ENCODE results near the gene CLCA2.

CLCA2 gene, protein sequence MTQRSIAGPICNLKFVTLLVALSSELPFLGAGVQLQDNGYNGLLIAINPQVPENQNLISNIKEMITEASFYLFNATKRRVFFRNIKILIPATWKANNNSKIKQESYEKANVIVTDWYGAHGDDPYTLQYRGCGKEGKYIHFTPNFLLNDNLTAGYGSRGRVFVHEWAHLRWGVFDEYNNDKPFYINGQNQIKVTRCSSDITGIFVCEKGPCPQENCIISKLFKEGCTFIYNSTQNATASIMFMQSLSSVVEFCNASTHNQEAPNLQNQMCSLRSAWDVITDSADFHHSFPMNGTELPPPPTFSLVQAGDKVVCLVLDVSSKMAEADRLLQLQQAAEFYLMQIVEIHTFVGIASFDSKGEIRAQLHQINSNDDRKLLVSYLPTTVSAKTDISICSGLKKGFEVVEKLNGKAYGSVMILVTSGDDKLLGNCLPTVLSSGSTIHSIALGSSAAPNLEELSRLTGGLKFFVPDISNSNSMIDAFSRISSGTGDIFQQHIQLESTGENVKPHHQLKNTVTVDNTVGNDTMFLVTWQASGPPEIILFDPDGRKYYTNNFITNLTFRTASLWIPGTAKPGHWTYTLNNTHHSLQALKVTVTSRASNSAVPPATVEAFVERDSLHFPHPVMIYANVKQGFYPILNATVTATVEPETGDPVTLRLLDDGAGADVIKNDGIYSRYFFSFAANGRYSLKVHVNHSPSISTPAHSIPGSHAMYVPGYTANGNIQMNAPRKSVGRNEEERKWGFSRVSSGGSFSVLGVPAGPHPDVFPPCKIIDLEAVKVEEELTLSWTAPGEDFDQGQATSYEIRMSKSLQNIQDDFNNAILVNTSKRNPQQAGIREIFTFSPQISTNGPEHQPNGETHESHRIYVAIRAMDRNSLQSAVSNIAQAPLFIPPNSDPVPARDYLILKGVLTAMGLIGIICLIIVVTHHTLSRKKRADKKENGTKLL

DNA sequence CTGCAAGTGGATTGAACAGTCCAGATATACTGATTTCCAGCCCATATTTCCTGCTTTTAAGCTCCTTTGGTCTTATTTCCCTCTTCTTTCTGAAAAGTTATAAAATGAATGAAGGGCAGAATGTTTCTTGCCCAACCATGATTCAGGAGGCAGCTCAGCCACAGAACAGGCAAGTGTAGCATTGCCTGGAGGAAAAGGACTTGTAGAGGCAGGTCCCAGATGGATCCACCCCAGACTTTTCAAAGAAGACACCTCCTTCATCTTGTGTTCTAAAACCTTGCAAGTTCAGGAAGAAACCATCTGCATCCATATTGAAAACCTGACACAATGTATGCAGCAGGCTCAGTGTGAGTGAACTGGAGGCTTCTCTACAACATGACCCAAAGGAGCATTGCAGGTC is at the start of gene CLCA2:
CLCA2 (plus strand) TSS at position 299 of the 400 bp plus-strand sequence; CDS start at position 376, 77 bp downstream.
- DNase-seq, result no peak

DNA sequence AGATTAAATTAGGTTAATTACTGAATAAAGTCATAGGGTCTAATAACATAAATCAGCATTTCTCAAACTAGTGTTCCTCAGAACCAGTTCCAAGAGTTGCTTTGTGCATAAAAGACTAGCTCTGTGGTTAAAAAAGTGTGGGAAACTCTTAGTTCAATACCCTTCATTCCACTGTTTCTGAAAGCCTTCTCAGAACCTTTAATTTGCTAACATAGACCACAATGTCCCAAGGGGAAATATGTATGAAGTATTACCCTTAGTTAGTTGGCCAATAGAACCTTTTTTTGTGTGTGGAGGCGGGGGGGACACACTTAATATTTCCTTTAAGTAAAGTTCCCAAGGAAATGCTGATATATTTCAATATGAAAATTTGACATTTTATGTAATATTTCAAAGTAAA is 48.3 kb upstream of the CLCA2 start:
- DNase-seq, result no peak

DNA sequence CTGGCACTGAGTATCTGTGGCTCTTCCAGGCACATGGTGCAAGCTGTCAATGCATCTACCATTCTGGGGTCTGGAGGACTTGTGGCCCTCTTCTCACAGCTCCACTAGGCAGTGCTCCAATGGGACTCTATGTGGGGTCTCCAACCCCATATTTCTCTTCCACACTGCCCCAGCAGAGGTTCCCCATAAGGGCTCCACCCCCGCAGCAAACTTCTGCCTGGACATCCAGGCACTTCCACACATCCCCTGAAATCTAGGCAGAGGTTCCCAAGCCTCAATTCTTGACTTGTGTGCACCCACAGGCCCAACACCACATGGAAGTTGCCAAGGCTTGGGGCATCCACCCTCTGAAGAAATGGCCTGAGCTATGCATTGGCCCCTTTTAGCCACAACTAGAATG is 46.6 kb upstream of the CLCA2 start:
- no peak for DNase-seq

DNA sequence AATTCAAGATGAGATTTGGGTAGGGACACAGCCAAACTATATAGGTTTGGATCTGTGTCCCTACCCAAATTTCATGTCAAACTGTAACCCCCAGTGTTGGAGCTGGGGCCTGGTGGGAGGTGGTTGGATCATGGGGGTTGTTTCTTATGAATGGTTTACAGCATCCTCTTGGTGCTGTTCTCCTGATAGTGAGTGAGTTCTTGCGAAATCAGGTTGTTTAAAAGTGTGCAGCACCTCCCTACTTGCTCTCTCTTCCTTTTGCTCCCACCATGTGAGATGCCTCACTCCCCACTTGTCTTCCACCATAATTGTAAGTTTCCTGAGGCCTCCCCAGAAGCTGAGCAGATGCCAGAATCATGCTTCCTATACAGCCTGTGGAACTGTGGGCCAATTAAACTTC is 45.2 kb upstream of the CLCA2 start:
- no peak for DNase-seq

DNA sequence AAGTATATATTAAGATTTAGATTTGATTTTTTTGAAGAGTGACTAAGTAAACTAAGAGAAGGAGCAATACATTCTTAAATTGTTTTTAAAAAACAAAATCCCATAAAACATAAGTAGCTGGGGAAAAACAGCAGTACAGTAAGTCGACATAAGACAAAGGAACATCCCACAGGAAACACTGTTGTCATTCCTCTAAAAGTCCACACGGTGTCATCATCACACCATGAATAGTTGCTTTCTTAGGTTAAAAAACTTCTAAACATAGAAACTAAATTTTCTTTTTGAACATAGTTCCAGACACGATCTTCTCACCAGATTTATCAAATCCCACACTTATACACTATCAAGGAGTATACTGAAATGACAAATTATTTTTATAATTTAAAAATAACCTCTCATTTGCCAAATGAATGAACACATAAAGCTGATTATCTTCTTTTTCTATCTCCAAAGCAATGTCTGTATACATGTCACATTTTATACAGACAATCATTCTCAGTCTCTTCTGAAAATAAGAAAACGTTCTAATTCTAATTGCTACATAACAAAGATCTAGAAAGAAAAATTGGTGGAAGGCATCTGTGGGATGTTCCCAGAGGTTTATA is 43.6 kb upstream of the CLCA2 start:
- peak; percentile 8 to 58 for DNase-seq

GRCh38 chr1:86381223-86381622 is 42.7 kb upstream of the CLCA2 start:
- no peak for DNase-seq

GRCh38 chr1:86382878-86383277 is 41.1 kb upstream of the CLCA2 start:
- no peak for DNase-seq

- no peak for DNase-seq
These were observed 35.9 kb upstream of the CLCA2 start for GRCh38 chr1:86387916-86388627.

GRCh38 chr1:86388777-86389176 is 35.2 kb upstream of the CLCA2 start:
- DNase-seq, result no peak

DNA sequence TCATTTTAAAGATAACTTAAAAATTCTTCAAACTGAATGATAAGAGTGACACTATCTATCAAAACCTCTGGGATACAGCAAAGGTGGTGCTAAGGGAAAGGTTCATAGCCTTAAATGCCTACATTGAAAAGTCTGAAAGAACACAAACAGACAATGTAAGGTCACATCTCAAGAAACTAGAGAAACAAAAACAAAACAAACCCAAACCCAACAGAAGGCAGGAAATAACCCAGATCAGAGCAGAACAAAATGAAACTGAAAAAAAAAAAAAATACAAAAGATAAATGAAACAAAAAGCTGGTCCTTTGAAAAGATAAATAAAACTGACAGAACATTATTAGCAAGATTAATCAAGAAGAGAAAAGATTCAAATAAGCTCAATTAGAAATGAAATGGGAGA is 34.7 kb upstream of the CLCA2 start:
- DNase-seq, result no peak

- no peak for DNase-seq
These were observed 29.6 kb upstream of the CLCA2 start for GRCh38 chr1:86394416-86394815.

DNA sequence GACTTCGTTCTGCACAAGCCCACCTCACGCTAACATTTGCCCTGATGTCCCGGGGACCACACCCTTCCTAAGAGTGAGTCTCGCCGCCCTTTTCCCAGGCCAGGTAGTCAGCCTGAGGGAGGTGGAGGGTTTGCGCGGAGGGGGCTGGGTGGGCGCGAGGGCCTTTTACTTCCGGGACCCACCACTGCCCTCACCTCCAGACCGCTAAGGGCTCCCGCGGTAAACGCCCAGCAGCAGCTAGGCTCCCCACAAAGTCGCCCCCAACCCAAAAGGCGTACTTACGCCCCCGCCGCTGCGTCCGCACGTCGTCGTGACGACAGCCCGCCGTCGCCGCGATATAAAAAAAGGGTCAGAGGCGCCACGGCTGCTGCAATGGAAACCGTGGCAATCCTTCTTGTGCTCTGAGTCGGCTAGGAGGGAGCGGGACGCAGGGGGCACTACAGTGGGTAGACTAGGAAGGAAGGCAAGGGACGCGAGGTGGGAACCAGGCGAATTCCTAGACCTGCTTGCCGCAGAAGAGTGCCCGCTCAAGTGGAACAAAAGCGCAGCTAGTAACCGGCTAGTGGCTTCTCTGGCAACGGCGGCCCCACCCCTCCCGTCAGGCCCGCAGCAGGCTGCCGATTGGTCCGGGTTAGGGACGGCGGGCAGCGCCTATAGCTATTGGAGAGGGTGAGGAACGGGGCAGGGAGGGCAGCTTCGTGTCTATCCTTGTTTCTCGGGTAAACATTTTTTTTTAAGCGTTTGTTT is 28.0 kb upstream of the CLCA2 start, which contains the start of gene ODF2L:
ODF2L (minus strand) TSS at position 573 of the 747 bp plus-strand sequence. CDS start 9,296 bp downstream, outside the sequence.
- DNase-seq, result peak; percentile 76 to 84

DNA sequence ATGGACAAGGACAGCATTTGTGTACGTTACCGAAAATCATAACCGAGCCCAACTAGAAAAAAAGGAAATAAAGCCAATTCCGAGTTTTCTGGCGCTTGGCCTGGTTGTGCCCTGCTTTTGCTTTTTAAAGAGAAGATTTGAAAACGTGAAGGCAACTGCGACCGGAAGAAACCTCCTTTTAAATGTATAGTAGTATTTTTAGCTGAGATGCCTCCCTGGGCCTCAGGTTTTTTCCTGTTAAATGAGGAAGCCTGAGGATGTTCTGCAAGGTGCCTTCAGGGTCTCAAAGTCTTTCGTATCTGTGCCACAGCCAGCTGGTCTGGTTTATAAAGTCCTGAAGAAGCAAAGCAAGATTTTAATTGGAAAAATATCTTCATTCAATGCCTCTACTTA is 27.5 kb upstream of the CLCA2 start:
- DNase-seq, result no peak

DNA sequence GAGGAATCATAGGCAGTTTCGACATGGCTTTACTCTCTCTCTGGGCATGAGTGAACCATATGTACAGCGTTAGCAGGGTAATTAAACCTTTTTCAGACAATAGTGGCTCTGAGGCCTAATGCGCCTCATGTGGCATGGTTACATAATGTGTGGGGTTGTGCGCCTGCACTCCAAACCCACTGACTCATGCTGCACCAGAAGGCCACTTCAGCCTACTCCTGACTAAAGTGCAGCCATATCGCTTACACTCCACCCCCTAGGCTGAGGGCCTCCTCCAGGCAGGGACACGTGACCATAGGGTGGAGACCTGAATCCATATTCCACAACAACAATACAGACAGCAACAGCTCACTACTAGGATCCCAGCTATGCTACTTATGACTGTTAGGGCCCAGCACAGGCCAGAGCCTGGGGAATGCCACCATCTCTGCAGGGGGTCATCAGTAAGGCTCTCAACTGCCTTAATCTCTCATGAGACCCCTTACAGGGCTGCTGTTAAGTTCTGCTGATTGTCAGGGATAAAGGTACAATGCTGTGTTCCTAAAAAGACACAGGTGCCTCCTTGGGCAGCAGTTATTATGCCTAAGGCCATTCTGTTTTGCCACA is 14.5 kb upstream of the CLCA2 start:
- DNase-seq, result no peak

DNA sequence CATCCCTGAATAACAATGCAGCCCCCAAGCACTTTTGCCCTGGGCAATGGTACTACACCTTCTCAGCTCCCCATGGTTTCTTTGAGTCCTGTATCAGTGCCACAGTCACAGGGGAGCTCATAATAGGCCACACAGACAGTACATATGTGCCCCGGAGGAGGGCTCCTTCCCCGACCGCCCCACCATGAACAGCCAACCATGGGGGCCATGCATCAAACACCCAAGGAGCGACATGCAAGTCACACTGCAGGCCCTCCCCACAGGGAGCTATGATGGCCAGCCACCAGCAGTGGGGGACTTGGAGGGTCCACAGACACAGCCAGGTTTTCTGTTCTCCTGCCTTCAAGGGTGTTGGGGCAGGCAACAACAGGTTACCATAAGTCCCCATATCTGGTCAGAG is 13.1 kb upstream of the CLCA2 start:
- DNase-seq, result no peak

GRCh38 chr1:86416343-86416742 is 7.6 kb upstream of the CLCA2 start:
- peak; percentile 72 to 85 for DNase-seq

- DNase-seq, result peak; percentile 2 to 44
These were observed 4.6 kb upstream of the CLCA2 start for GRCh38 chr1:86419277-86419903.

DNA sequence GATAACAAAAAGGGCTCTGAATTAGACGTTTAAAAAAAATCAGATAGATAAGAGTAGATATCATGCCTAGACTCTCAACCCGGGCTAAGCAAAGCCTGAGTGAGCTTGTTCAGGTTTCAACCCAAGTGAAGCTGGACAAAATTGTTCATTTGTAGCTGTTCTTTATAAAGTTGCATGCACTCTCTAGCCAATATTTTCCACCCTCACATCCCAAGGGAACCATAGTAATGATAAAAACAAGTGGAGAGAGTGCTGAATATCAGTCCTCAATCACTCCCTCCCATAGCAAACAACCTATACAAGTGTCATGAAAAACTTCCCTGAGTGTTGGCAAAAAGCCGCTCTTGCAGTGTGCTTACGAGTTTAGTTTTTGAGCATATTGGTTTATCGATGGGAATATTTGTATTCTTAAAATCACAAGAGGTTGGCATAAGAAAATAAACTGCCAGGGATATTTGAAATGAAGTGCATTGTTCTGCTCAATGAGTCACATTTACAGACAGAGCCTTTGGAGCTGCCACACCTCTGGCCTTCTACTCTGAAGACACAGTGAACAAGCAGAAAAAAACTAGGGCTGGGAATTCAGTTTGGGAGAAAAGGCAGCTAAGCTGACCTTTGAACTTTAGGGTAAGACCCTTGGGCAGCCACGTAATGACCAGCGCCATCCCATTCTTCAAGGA is 2.2 kb upstream of the CLCA2 start:
- no peak for DNase-seq

DNA sequence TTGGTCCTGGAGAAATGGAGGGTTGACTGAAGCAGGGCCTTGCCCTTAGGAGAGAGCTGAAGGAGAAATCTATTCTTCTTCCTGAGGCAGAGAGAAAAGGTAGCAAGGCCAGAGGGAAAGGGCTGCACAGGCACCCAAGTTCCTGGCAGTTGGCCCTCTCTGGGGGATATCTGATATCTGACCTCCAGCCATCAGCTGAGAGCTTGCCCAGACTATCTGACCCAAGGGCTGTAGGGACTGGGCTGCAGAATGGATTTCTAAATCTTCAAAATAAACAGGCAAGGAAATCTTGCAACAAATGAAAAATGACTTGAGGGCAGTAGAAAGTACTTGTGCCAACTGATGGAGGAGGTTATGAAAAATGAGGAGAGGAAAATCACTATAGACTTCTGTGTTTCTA is 498 bp upstream of the CLCA2 start:
- DNase-seq, result no peak

DNA sequence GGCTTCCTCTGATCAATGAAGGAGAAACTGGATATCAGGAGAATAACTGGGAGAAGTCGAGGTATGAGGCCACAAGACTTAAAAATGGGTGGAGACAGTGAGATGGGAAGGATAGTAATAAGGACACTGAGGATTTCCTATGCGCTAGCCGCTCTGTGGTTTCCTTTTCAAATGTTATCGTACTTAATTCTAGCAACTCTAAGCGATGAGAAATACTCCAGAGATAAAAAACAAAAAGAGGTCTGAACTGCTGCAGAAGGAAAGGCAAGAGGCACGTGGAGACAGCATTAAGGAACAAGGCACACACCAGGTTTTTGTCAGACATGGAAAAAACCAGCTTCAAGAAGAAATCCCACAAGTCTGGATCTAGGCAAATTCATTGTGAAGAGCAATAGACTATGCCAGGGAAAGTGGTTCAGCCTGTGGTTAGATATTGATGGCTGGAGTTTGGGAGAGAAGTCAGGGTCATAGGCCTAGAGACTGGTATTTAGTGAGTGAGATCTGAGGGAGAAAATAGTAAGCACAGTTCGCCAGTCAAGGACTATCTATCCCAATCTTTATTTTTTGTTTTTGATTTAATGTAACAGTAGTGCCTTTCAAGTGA is 5.3 kb downstream of the CLCA2 start:
- no peak for DNase-seq
